HCT116 (cell line): ENCODE measurements around the gene CFAP54. TPM values are rescaled to one million over a fixed set of nuclear protein-coding genes. Genes with fewer than 3 reads are reported as not detected.
"Not testable (repeated sequence)": the region's sequence is repeated elsewhere in the genome, so short reads cannot be mapped to it uniquely, and the experiment has no call there.

Experiments
- ATAC-seq: fragments of 200-7000 bp; cut with Tn5 transposase; 2 replicates; pipeline ENCODE4 v1.9.1; 2020; ENCODE audit warnings: mild to moderate bottlenecking, moderate library complexity
- BruUV-seq: library from RNA; stranded (reverse); fragments of 400-500 nt; replicated peaks from 2 replicates; lab custom pipeline; 2021; lab: Mats Ljungman, UMichigan
- CTCF ChIA-PET: fragments of 300-600 bp; sonication (Branson Sonifier 250); formaldehyde crosslinking; loops from one replicate; lab custom pipeline; 2021; ENCODE audit warnings: antibody characterized with exemption; lab: Charles Lee
- POLR2A ChIA-PET: fragments of 300-600, 350-600 bp; sonication (Branson Sonifier 250); formaldehyde crosslinking; loops from one replicate; lab custom pipeline; 2021; ENCODE audit warnings: antibody characterized with exemption; lab: Charles Lee
- RAD21 ChIA-PET, 2 experiments: fragments of 300-600 bp; sonication (Branson Sonifier 250); formaldehyde crosslinking; loops; one replicate each; lab custom pipeline; 2023; ENCODE audit warnings: low total read pairs in 2 of 2; ENCODE audit not compliant: uncharacterized antibody in 2 of 2, unreplicated experiment in 2 of 2, low non-redundant PET in 1 of 2; lab: Charles Lee
- DNase-seq: peaks from one replicate; pipeline ENCODE4 v3.0.0-alpha.2; 2010; ENCODE audit warnings: low read depth, low spot score
- H2AFZ ChIP-seq: fragments of 200-600 bp; shearing (Covaris generic), sonication (generic); 2 replicates; pipeline ENCODE4 v1.6.1; 2017; ENCODE audit warnings: low read depth, mixed run types, mixed read lengths, antibody characterized with exemption, low read length; ENCODE audit not compliant: poor library complexity, severe bottlenecking
- H3K27ac ChIP-seq: 2 replicates; pipeline ENCODE4 v1.5.1; 2012; ENCODE audit warnings: low read depth, low read length
- H3K27me3 ChIP-seq: fragments of 200-600 bp; sonication (generic); 2 replicates; pipeline ENCODE4 v1.6.1; 2016; ENCODE audit warnings: mixed run types, low read length, mixed read lengths; ENCODE audit not compliant: insufficient read depth
- H3K36me3 ChIP-seq, 2 experiments: fragments of 200-500 bp in 1 of 2; fragments of 200-600 bp in 1 of 2; sonication (Bioruptor generic) in 1 of 2; sonication (generic) in 1 of 2; 2 replicates each; pipeline versions ENCODE4 v1.5.1 to v1.6.1; 2014 to 2016; ENCODE audit warnings: low read length in 2 of 2, inconsistent platforms in 1 of 2, mixed read lengths in 1 of 2, mixed run types in 1 of 2; ENCODE audit not compliant: insufficient read depth in 2 of 2, control insufficient read depth in 1 of 2
- H3K4me1 ChIP-seq, 2 experiments: fragments of 200-600 bp in 1 of 2; sonication (generic) in 1 of 2; 2 replicates each; pipeline versions ENCODE4 v1.5.1 to v1.6.1; 2012 to 2017; ENCODE audit warnings: low read length in 2 of 2, inconsistent platforms in 1 of 2, mild to moderate bottlenecking in 1 of 2, mixed read lengths in 1 of 2, mixed run types in 1 of 2, moderate library complexity in 1 of 2; ENCODE audit not compliant: insufficient read depth in 2 of 2, control insufficient read depth in 1 of 2
- H3K4me2 ChIP-seq: fragments of 200-600 bp; sonication (generic); 2 replicates; pipeline ENCODE4 v1.6.1; 2017; ENCODE audit warnings: mixed run types, low read length, mixed read lengths
- H3K4me3 ChIP-seq, 2 experiments: fragments of 200-600 bp in 1 of 2; sonication (generic) in 1 of 2; replicated peaks in 1 of 2; 2 replicates each; pipeline ENCODE4 v1.5.1; 2011 to 2016; ENCODE audit warnings: low read length in 2 of 2, control low read depth in 1 of 2, low read depth in 1 of 2, mild to moderate bottlenecking in 1 of 2, mixed read lengths in 1 of 2, mixed run types in 1 of 2
- H3K79me2 ChIP-seq: fragments of 200-600 bp; sonication (generic); 2 replicates; pipeline ENCODE4 v1.6.1; 2017; ENCODE audit warnings: mild to moderate bottlenecking, mixed run types, low read length, moderate library complexity, mixed read lengths; ENCODE audit not compliant: insufficient read depth
- H3K9ac ChIP-seq: fragments of 200-600 bp; sonication (generic); 2 replicates; pipeline ENCODE4 v1.6.1; 2016; ENCODE audit warnings: low read length, mixed read lengths
- H3K9me2 ChIP-seq: fragments of 200-600 bp; sonication (generic), shearing (Covaris generic); 2 replicates; pipeline ENCODE4 v1.6.1; 2017; ENCODE audit warnings: mixed run types, mild to moderate bottlenecking, moderate library complexity; ENCODE audit not compliant: insufficient read depth
- H3K9me3 ChIP-seq, 2 experiments: fragments of 200-500 bp in 1 of 2; fragments of 200-600 bp in 1 of 2; sonication (Bioruptor generic) in 1 of 2; sonication (generic) in 1 of 2; 2 replicates each; pipeline ENCODE4 v1.6.1; 2014 to 2017; ENCODE audit warnings: low read length in 2 of 2, mixed read lengths in 2 of 2, inconsistent platforms in 1 of 2, low read depth in 1 of 2, mild to moderate bottlenecking in 1 of 2, mixed run types in 1 of 2, moderate library complexity in 1 of 2; ENCODE audit not compliant: control insufficient read depth in 1 of 2, insufficient read depth in 1 of 2
- H4K20me1 ChIP-seq: fragments of 200-600 bp; sonication (generic), shearing (Covaris generic); 2 replicates; pipeline ENCODE4 v1.6.1; 2017; ENCODE audit warnings: mixed run types, mild to moderate bottlenecking, moderate library complexity; ENCODE audit not compliant: insufficient read depth
- CBX3 ChIP-seq: IDR thresholded peaks from 2 replicates; pipeline ENCODE4 v1.6.1; 2012; ENCODE audit warnings: low read depth
- EGR1 ChIP-seq: IDR thresholded peaks from 2 replicates; pipeline ENCODE4 v1.6.1; 2012; ENCODE audit warnings: low read depth
- ELF1 ChIP-seq: IDR thresholded peaks from 2 replicates; pipeline ENCODE4 v1.6.1; 2012; ENCODE audit warnings: low read depth, borderline replicate concordance
- EZH2 ChIP-seq: fragments of 200-600 bp; sonication (generic); IDR thresholded peaks from 2 replicates; pipeline ENCODE4 v1.6.1; 2017; ENCODE audit warnings: antibody characterized with exemption, mixed run types
- JUND ChIP-seq: IDR thresholded peaks from 2 replicates; pipeline ENCODE4 v1.6.1; 2012
- MAX ChIP-seq: IDR thresholded peaks from 2 replicates; pipeline ENCODE4 v1.6.1; 2012
- POLR2A ChIP-seq: IDR thresholded peaks from 2 replicates; pipeline ENCODE4 v1.7.0; 2011; ENCODE audit warnings: borderline replicate concordance; ENCODE audit not compliant: insufficient read depth, insufficient read length; ENCODE audit errors: extremely low read depth
- SIN3A ChIP-seq: IDR thresholded peaks from 2 replicates; pipeline ENCODE4 v1.6.1; 2012; ENCODE audit warnings: low read depth
- SP1 ChIP-seq: IDR thresholded peaks from 2 replicates; pipeline ENCODE4 v1.6.1; 2012; ENCODE audit warnings: low read depth
- TCF7L2 ChIP-seq: IDR thresholded peaks from 2 replicates; pipeline ENCODE4 v1.7.0; 2011; ENCODE audit warnings: borderline replicate concordance, inconsistent platforms; ENCODE audit not compliant: insufficient read depth, insufficient read length; ENCODE audit errors: extremely low read depth
- ZBTB33 ChIP-seq: IDR thresholded peaks from 2 replicates; pipeline ENCODE4 v1.6.1; 2011; ENCODE audit warnings: mild to moderate bottlenecking, low read length, moderate library complexity; ENCODE audit not compliant: insufficient replicate concordance; ENCODE audit errors: extremely low read depth
- ZNF274 ChIP-seq: fragments of 200-500 bp; sonication (Bioruptor generic); IDR thresholded peaks from 2 replicates; pipeline ENCODE4 v1.6.1; 2014; ENCODE audit warnings: mild to moderate bottlenecking, low read depth, low read length, inconsistent platforms
- intact Hi-C: fragments of 100-400 bp; cut with micrococcal nuclease; formaldehyde crosslinking; loops from 2 replicates; pipeline ENCODE4 v1.10.0; 2022
- total RNA-seq: library from RNA; stranded (reverse); gene quantifications from one replicate; pipeline ENCODE4 v1.2.1, GENCODE V29; 2021; ENCODE audit not compliant: unreplicated experiment

CFAP54 gene
- total RNA-seq, 1 experiment from 2014 or later = 0.25 TPM

GRCh38 chr12:96669786-96670185, 180.4 kb downstream of the CFAP54 start:
- Histone ChIP-seq H3K27ac (no peak overlapping the region), H3K27me3 (no peaks in the 10 kb centered on the region; the same call in 1 of the 2 replicates), H3K9me3 (no peaks in the 10 kb centered on the region), H3K4me3 (no peak overlapping the region), H3K36me3 (no peaks in the 10 kb centered on the region), H2AFZ (no peak overlapping the region), H3K4me2 (no peak overlapping the region), H4K20me1 (no peaks in the 10 kb centered on the region), H3K9me2 (no peaks in the 10 kb centered on the region), H3K4me1 (no peaks in the 10 kb centered on the region), H3K79me2 (no peaks in the 10 kb centered on the region), H3K9ac (no peak overlapping the region)
- TF ChIP-seq TCF7L2 = no peak
- no peak for TF ChIP-seq ZNF274
- no peak for TF ChIP-seq ELF1
- no peak for TF ChIP-seq EGR1
- TF ChIP-seq SIN3A = no peak
- intact Hi-C loops = no loop called here
- DNase-seq (no peak), ATAC-seq (no peak)
- RAD21 ChIA-PET = no interaction called here
- CTCF ChIA-PET = no interaction called here
- POLR2A ChIA-PET = no interaction called here
- BruUV-seq = no TSS peak

GRCh38 chr12:96670334-96670899, 181.0 kb downstream of the CFAP54 start:
- no peak for ATAC-seq
- H3K79me2 ChIP-seq = no peaks in the 10 kb centered on the region
- RAD21 ChIA-PET = no interaction called here
- no peak overlapping the region for H3K9ac ChIP-seq
- H2AFZ ChIP-seq = no peak overlapping the region
- DNase-seq = no peak
- H3K27ac ChIP-seq = no peak overlapping the region
- H3K9me3 ChIP-seq = no peaks in the 10 kb centered on the region
- H3K36me3 ChIP-seq = no peaks in the 10 kb centered on the region
- intact Hi-C loops = no loop called here
- no peak overlapping the region for H3K4me3 ChIP-seq
- H3K4me1 ChIP-seq = no peaks in the 10 kb centered on the region
- no peak overlapping the region for H3K4me2 ChIP-seq
- no peak for TF ChIP-seq MAX
- TF ChIP-seq EZH2 = no peak
- no peak for TF ChIP-seq POLR2A
- no peak for TF ChIP-seq CBX3
- no peak for TF ChIP-seq ELF1
- TF ChIP-seq SP1 = no peak
- TF ChIP-seq TCF7L2 = no peak
- TF ChIP-seq JUND = no peak
- no peak for TF ChIP-seq ZBTB33
- H3K27me3 ChIP-seq = no peaks in the 10 kb centered on the region; the same call in 1 of the 2 replicates
- H3K9me2 ChIP-seq = no peaks in the 10 kb centered on the region
- POLR2A ChIA-PET = no interaction called here
- H4K20me1 ChIP-seq = no peaks in the 10 kb centered on the region
- CTCF ChIA-PET = no interaction called here
- BruUV-seq = no TSS peak

GRCh38 chr12:96675519-96675918, 186.1 kb downstream of the CFAP54 start:
- H3K9ac ChIP-seq, H4K20me1 ChIP-seq, H3K4me3 ChIP-seq, H3K9me3 ChIP-seq, H3K79me2 ChIP-seq, H3K9me2 ChIP-seq, POLR2A ChIA-PET, H2AFZ ChIP-seq, H3K36me3 ChIP-seq, DNase-seq, RAD21 ChIA-PET, H3K27ac ChIP-seq, CTCF ChIA-PET, H3K4me1 ChIP-seq, ATAC-seq, intact Hi-C loops, H3K4me2 ChIP-seq, BruUV-seq: not testable (repeated sequence)
- peaks cover 27% of the 10 kb centered on the region for H3K27me3 ChIP-seq
